GM21381 (cell line): Measurements from ENCODE around the gene DUSP10.

ENCODE experiments used
- ATAC-seq: cut with Tn5 transposase; IDR thresholded peaks from one replicate; pipeline ENCODE4 v1.9.1; 2021; ENCODE audit warnings: mild to moderate bottlenecking, moderate library complexity; ENCODE audit not compliant: unreplicated experiment

DUSP10 gene

GRCh38 chr1:221735999-221736398 is 5.9 kb downstream of the DUSP10 start:
- no peak for ATAC-seq

GRCh38 chr1:221734187-221734586 is 7.7 kb downstream of the DUSP10 start:
- ATAC-seq, result no peak

DNA sequence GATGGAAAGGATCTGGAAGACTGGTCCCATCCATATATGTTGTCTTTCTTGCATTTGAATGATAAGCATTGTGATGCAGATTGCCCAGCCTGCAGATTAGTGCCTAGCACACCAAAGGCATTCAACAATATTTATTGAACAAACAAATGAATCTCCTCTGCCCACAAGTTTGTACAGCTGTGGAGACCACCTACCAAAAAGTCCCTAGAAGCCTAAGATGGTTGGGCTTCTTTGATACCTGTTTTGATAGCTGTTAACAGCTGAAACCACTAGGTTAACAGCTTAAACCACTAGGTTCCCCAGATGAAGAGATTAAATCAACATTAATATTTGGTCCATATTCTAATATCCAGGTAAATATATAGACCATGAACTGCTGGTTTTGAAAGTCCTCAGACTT is 9.8 kb downstream of the DUSP10 start:
- no peak for ATAC-seq

DNA sequence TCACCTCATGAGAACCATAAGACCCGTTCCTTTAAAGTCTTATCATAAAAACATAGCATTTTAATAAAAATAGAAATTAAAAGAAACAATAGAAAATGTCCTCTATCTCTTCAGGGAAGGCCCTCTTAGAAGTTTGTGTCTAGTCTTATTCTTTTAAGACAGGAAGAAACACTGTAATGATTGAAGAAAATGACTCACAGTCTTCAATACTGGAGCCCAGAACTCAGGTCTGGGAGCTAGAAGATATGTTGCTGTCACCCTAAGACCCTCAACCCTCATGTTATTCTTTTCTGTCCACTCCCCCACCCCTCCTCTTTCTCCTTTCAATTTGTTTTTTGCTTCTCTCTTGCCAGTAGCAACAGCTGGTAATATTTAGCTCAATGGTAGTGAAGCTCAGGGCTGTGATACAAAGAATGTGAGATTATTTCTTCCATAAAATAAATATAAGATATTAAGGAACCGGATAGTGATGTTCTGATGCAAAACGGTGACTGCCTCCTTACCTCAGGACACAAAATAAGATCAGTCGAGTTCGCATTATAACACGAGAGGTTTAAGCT is 12.0 kb downstream of the DUSP10 start:
- no peak for ATAC-seq

- ATAC-seq, result no peak
Observed at GRCh38 chr1:221728037-221728505, 13.8 kb downstream of the DUSP10 start.

GRCh38 chr1:221727146-221728036 is 14.5 kb downstream of the DUSP10 start:
- peak; percentile 34 for ATAC-seq

DNA sequence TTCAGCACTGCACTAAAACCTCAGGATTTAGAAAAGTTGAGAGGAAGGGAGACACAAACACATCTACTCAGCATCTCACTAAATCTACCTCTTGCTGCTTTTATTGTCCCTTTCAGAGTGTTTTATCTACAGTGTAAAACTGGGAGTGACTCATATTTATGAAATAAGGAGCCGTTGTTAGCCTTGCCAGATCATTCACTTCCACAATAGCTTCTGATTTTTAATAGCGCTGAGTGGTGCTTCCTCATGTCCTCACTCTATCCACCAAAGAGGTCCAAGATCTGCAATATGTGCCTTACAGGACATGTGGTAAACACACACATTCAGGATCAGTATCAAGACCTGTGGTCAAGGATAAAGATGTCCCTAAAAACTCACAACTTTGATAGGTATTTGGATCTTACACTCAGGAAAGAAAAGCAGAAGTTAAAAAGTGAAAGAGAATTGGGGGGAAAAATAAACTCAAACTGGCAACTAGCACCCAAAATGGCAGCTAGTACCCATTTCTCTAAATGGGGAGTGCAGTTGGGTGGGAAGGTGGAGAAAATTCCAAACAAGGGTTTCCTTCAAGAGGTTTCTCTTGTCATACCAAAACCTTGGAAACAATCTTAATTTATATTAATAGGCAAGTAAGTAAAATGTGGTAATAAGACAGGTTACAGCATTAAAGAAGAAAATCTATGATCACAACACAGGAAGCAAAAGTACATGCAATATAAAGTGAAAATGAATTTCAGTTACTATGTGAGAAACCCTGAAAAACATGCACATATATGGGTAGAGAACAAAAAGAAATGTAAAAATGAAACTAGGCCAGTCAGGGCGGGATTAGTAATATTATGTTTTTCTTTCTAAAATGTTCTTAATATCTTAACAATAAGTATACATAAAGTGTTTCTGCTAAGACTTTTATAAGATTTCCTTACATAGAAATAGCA is 15.9 kb downstream of the DUSP10 start:
- peak; percentile 62 for ATAC-seq

DNA sequence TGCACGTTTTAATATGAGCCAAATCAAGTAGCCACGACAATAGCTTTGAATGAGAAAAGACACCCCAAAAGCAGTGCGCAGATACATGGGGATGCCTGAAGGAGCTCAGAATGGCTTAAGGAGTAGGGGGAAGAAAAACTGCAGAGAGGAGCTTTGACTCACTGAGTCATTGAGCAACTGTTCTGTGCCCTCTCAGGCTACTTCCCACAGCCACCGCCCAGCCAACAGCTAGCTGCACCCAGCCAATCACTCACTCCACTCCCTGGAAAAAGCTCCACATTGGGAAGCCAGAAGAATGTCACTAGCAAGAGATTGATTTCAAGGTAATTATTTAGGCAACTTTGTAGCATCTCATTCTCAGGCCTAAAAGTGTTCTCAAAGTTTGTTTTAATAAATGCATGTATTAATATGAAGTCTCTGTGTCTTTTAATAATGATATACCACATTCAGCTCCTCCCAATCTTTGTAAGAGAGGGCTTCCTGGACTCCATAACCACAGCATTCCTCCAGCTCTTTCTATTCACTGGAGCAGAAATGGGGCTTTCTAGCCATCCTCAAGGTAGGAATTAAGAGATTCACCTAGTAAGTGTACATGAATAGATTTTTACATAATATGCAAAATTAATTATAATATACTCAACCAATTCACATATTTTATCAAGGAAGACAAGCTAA is 16.8 kb downstream of the DUSP10 start:
- no peak for ATAC-seq

- no peak for ATAC-seq
Observed at GRCh38 chr1:221723848-221724236, 18.0 kb downstream of the DUSP10 start.

DNA sequence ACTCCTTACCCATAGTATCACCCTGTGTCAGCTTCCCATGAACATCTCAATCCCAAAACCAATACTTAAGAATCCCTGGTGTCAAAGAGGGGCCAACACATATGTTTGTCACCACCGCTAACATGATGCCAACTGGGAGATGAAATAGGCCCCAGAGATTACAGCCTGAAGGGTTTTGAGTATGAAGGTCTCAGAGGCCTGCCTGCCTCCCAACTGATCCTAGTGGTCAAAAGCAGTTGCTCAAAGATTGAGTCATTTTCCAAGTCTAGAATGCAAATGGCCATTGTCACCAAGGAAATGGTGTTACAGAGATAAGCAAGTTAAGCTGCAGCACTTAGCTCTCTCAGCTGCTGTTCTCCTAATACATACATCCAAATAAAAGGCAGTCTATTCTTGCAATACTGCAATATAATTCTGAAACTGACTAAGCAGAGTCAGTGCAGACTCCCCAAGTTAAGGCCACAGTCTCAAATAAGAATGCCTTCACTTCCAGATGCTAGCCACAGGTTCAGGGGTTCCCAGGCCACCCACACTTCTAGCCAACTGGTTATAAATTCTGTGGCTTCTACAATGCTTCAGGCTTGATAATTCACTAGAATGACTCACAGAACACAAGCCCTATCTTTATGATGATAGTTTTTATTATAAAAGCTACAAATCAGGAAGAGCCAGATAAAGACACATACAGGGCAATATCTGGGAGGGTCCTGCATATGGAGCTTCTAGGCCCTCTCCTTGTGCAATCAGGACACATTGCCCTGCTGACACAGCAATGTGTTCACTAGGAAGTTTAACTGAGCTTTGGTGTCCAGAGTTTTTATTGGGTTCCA is 18.7 kb downstream of the DUSP10 start:
- ATAC-seq, result no peak

- no peak for ATAC-seq
Observed at GRCh38 chr1:221722254-221723017, 19.5 kb downstream of the DUSP10 start.

DNA sequence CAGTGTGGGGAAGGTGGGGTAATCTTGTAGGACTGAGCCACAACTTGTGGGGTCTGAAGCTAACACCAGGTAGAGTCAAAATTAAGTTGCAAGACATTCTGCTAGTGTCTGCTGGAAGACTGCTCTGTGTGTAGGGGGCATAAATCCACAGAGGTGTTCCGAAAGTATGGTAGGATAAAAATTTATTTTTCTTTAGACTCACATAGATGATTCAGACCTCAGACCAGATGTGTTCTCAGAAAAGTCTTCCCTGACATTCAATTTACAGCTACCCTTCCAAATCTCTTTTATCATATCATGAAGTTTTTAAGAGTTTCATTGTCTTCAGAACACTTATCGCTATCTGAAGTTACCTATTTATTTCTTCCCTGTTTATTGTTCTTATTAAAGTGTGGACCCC is 21.3 kb downstream of the DUSP10 start:
- ATAC-seq, result no peak

DNA sequence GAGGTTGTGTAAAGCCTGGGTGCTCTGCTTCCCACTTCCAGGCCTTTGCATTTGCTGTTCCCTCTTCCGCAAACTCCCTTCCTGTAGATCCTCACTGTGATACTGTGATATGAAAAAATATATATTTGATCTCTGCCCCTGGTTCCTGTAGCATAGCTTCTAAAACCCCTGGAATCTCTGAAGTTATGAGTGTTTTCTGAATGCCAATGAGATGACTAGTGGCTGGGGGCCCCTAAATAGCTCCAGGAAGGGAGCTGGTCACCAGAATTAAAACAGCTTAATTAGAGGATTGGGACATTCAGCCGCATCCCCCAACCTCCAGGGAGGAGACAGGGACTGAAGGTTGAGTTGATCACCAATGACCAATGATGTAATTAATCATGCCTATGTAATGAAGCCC is 21.9 kb downstream of the DUSP10 start:
- ATAC-seq, result no peak

DNA sequence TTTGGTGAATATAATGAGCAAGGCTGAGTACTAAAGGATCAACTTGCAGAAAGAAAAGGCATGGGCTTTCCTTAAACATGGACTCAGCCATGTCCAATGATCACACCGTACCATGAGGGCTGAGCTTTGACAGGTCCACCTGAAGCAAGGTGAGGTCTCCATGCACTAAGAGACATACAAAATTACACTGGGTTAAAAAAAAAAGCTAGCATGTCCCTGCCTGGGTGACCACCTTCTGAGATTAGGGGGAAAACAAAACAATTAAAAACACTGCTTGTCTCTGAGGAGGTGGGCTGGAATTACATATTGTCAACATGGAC is 22.7 kb downstream of the DUSP10 start:
- no peak for ATAC-seq

DNA sequence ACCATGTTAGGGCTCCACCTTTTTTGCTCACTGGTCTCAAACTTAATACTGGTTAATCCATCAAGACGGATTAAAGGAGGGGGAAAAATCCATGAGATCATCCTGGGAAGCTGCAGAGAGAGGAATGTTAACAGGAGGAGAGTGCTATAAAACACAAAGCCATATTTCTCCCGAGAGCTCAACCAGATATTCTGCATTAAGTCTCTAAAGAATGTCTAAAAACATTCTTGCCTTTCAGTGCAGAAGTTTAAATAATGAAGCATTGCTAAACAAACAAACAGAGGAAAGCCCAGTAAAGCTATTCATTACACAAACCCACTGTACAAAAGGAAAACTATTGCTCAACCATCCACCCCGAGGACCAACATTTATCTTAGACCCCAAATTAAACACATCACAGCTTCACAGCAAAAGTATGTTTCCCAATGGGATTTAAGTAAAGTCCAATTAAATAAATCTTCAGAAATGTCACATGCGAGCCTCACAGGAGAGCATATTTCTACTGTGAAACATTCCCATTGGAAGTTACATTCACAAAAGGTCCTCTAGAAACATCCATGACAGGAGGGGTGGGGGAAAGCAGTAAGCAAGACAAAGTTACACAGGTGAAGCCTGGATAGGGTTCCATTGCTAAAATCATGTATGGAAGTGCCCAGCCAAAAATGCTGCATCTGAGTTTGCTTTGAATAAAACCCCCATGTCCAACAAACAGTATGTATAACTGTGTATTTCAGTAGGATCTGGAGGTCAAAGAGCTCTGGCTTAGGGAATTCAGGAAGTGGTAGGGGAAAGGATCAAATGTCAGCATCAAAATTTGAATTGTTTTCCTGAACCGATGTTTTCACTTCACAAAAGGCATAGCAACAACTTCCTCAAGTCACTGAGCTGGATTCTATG is 23.3 kb downstream of the DUSP10 start:
- no peak for ATAC-seq

- ATAC-seq, result no peak
Observed at GRCh38 chr1:221717485-221717853, 24.4 kb downstream of the DUSP10 start.

- no peak for ATAC-seq
Observed at GRCh38 chr1:221716713-221717484, 25.0 kb downstream of the DUSP10 start.
